Panc1 (cell line): Measurements from ENCODE around the gene PRRT1. TPM values are rescaled to one million over a fixed set of nuclear protein-coding genes. Genes with fewer than 3 reads are reported as not detected.

Experiments used
- ATAC-seq: fragments of 200-7000 bp; cut with Tn5 transposase; 2 replicates; pipeline ENCODE4 v1.9.1; 2020; ENCODE audit warnings: mild to moderate bottlenecking, moderate library complexity
- BruUV-seq: library from RNA; stranded (reverse); fragments of 400-500 nt; replicated peaks from 2 replicates; lab custom pipeline; 2021; lab: Mats Ljungman, UMichigan
- CTCF ChIA-PET: fragments of 300-600 bp; sonication (Branson Sonifier 250); formaldehyde crosslinking; loops from one replicate; lab custom pipeline; 2022; ENCODE audit warnings: antibody characterized with exemption; lab: Charles Lee
- POLR2A ChIA-PET: fragments of 300-600 bp; sonication (Branson Sonifier 250); formaldehyde crosslinking; loops from one replicate; lab custom pipeline; 2022; ENCODE audit warnings: antibody characterized with exemption; lab: Charles Lee
- DNase-seq: peaks from one replicate; pipeline ENCODE4 v3.0.0-alpha.2; 2010; ENCODE audit warnings: low read depth, low spot score
- H3K27ac ChIP-seq: 2 replicates; pipeline ENCODE4 v1.5.1; 2011; ENCODE audit warnings: mild to moderate bottlenecking, low read length, inconsistent platforms
- H3K27me3 ChIP-seq: fragments of 200-500 bp; sonication (Bioruptor generic); 2 replicates; pipeline ENCODE4 v1.6.0; 2014; ENCODE audit warnings: low read length, inconsistent platforms; ENCODE audit not compliant: control insufficient read depth, insufficient read depth
- H3K36me3 ChIP-seq: fragments of 200-500 bp; sonication (Bioruptor generic); 2 replicates; pipeline ENCODE4 v1.5.1; 2014; ENCODE audit warnings: inconsistent platforms, mild to moderate bottlenecking, low read length, moderate library complexity; ENCODE audit not compliant: control insufficient read depth, insufficient read depth
- H3K4me1 ChIP-seq: 2 replicates; pipeline ENCODE4 v1.5.1; 2011; ENCODE audit warnings: inconsistent platforms, mild to moderate bottlenecking, low read length, moderate library complexity; ENCODE audit not compliant: control insufficient read depth, insufficient read depth
- H3K4me3 ChIP-seq, 2 experiments: 2 replicates each; pipeline ENCODE4 v1.5.1; 2011 to 2012; ENCODE audit warnings: low read depth in 2 of 2, low read length in 2 of 2, mild to moderate bottlenecking in 2 of 2, inconsistent platforms in 1 of 2, moderate library complexity in 1 of 2
- H3K9me3 ChIP-seq: fragments of 200-500 bp; sonication (Bioruptor generic); 2 replicates; pipeline ENCODE4 v1.5.1; 2014; ENCODE audit warnings: low read depth, mild to moderate bottlenecking, inconsistent platforms, low read length, moderate library complexity; ENCODE audit not compliant: control insufficient read depth, insufficient read depth
- CTCF ChIP-seq: fragments of 450-650 bp; IDR thresholded peaks from 2 replicates; pipeline ENCODE4 v1.5.1; 2017; ENCODE audit warnings: mild to moderate bottlenecking
- POLR2AphosphoS5 ChIP-seq: IDR thresholded peaks from 2 replicates; pipeline ENCODE4 v1.6.1; 2012; ENCODE audit warnings: mild to moderate bottlenecking, low read depth, low read length, moderate library complexity
- REST ChIP-seq, 2 experiments: IDR thresholded peaks; 2 replicates each; pipeline ENCODE4 v1.6.1; 2011 to 2012; ENCODE audit warnings: low read depth in 2 of 2, control low read depth in 1 of 2, low read length in 1 of 2, mild to moderate bottlenecking in 1 of 2, moderate library complexity in 1 of 2; ENCODE audit not compliant: insufficient read depth in 1 of 2
- SIN3A ChIP-seq: IDR thresholded peaks from 2 replicates; pipeline ENCODE4 v1.6.1; 2012; ENCODE audit warnings: low read depth, mild to moderate bottlenecking, low read length, moderate library complexity, borderline replicate concordance; ENCODE audit not compliant: insufficient read depth
- TCF7L2 ChIP-seq: IDR thresholded peaks from 2 replicates; pipeline ENCODE4 v1.6.1; 2011; ENCODE audit warnings: mild to moderate bottlenecking, low read depth, low read length, inconsistent platforms
- in situ Hi-C: cut with HindIII; loops from 2 replicates; pipeline ENCODE4 v1.10.0; 2016; ENCODE audit warnings: low sequenced_read_pairs, low pct_unique_long_range_greater_than_20kb
- intact Hi-C: fragments of 100-400 bp; cut with micrococcal nuclease; formaldehyde crosslinking; loops from one replicate; pipeline ENCODE4 v1.10.0; 2022; ENCODE audit not compliant: unreplicated experiment
- total RNA-seq: library from RNA; stranded (reverse); gene quantifications from one replicate; pipeline ENCODE4 v1.2.1, GENCODE V29; 2021; ENCODE audit not compliant: unreplicated experiment

The PRRT1 gene
- total RNA-seq, 1 experiment from 2014 or later: 1.3 TPM

- BruUV-seq: no TSS peak
- DNase-seq (no peak), ATAC-seq (no peak)
- Histone ChIP-seq H3K27me3 (no peaks in the 10 kb centered on the region), H3K36me3 (no peaks in the 10 kb centered on the region; the same call in 1 of the 2 replicates), H3K4me1 (peaks cover 11% of the 10 kb centered on the region), H3K27ac (no peak overlapping the region), H3K9me3 (no peaks in the 10 kb centered on the region), H3K4me3 (no peak overlapping the region)
- intact Hi-C loops: no loop called here
- ChIA-PET CTCF (no interaction called here), POLR2A (no interaction called here)
- in situ Hi-C loops: no loop called here
- no peak for TF ChIP-seq TCF7L2
- TF ChIP-seq SIN3A: no peak
- TF ChIP-seq CTCF: no peak
- TF ChIP-seq POLR2AphosphoS5: no peak
- no peak for TF ChIP-seq REST (IDR thresholded peaks at IDR 0.05; ENCODE audit: insufficient read depth in 1 of 2, low read depth in 2 of 2, low read length in 1 of 2)
Observed at GRCh38 chr6:32183030-32183429, 31.3 kb upstream of the PRRT1 start.

GRCh38 chr6:32182555-32182981, 30.8 kb upstream of the PRRT1 start:
- H3K27me3 ChIP-seq: no peaks in the 10 kb centered on the region
- H3K27ac ChIP-seq: no peak overlapping the region
- ChIA-PET CTCF (no interaction called here), POLR2A (no interaction called here)
- TF ChIP-seq TCF7L2 (no peak), POLR2AphosphoS5 (no peak), CTCF (no peak), SIN3A (no peak), REST (IDR thresholded peaks at IDR 0.05; ENCODE audit: insufficient read depth in 1 of 2, low read depth in 2 of 2, low read length in 1 of 2) (no peak)
- in situ Hi-C loops: no loop called here
- intact Hi-C loops: no loop called here
- H3K9me3 ChIP-seq: no peaks in the 10 kb centered on the region
- no TSS peak for BruUV-seq
- ATAC-seq (no peak), DNase-seq (no peak)
- no peaks in the 10 kb centered on the region; the same call in 1 of the 2 replicates for H3K36me3 ChIP-seq
- H3K4me3 ChIP-seq: no peak overlapping the region
- H3K4me1 ChIP-seq: peaks cover 11% of the 10 kb centered on the region
